Astrocyte of the hippocampus (primary cell): ENCODE measurements around the gene HOMER3.

ENCODE experiments used
- DNase-seq: peaks from one replicate; pipeline ENCODE4 v3.0.0; 2011; ENCODE audit warnings: low read depth, low spot score

HOMER3 gene

DNA sequence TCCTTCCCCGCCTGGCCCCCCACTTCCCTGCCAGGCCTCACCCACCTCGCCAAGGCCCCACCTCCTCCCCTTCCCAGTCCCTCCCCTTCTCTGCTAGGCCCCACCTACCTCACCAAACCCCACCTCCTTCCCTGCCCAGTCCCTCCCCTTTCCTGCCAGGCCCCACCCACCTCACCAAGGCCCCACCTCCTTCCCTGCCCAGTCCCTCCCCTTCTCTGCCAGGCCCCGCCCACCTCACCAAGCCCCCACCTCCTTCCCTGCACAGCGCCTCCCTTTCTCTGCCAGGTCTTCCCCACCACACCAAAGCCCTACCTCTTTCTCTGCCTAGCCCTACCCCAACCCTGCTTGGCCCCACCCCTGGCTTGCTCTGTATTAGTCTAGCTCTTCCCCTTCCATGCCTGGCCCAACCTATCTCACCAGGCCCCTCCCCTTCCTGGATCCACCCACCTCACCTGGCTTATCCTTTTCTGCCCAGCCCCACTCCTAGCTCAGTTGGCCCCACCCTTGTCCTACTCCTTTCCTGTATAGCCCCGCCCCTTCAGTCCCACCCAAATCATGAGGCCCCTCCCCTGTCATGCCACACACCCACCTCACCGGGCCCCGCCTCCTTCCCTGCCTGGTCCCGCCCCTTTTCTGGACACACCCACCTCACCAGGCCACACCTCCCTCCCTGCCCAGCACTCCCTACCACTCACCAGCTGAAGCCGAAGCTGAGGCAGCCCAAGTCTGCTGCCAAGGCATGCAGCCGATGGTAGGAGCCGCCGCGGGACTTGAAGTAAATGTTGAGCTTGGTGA is 61.2 kb downstream of the HOMER3 start:
- no peak for DNase-seq
